K562 (cell line): ENCODE results near the gene CLCNKB. TPM values are rescaled to one million over a fixed set of nuclear protein-coding genes. Genes with fewer than 3 reads are reported as not detected.

Experiments
- BACH1 ChIP-seq: fragments of 200-800 bp; sonication (Bioruptor generic); IDR thresholded peaks from 2 replicates; pipeline ENCODE4 v1.6.1; 2016; ENCODE audit warnings: missing genetic modification characterization, missing compliant biosample characterization
- BCOR ChIP-seq: fragments of 450-650 bp; IDR thresholded peaks from 2 replicates; pipeline ENCODE4 v1.6.1; 2016
- CC2D1A ChIP-seq: fragments of 450-650 bp; IDR thresholded peaks from 2 replicates; pipeline ENCODE4 v1.6.1; 2017; ENCODE audit warnings: mild to moderate bottlenecking
- FOXA3 ChIP-seq, 2 experiments: fragments of 450-650 bp in 1 of 2; sonication (generic) in 1 of 2; formaldehyde crosslinking; IDR thresholded peaks in 1 of 2; conservative IDR thresholded peaks in 1 of 2; 2 replicates each; pipeline versions ENCODE4 v1.4.0 to v1.8.0; 2020 to 2022; ENCODE audit warnings: mild to moderate bottlenecking in 2 of 2, missing genetic modification reagents in 1 of 2
- KLF1 ChIP-seq: fragments of 450-650 bp; IDR thresholded peaks from 2 replicates; pipeline ENCODE4 v1.6.1; 2016; ENCODE audit warnings: missing genetic modification characterization, missing compliant biosample characterization
- LARP7 ChIP-seq: fragments of 450-650 bp; IDR thresholded peaks from 2 replicates; pipeline ENCODE4 v1.6.1; 2016
- PCBP1 ChIP-seq: fragments of 200-400 bp; formaldehyde crosslinking; IDR thresholded peaks from 2 replicates; pipeline ENCODE4 v1.6.1; 2018; ENCODE audit warnings: mild to moderate bottlenecking, low read depth, low read length; ENCODE audit not compliant: poor library complexity, severe bottlenecking
- PHF21A ChIP-seq: fragments of 450-650 bp; IDR thresholded peaks from 2 replicates; pipeline ENCODE4 v1.6.1; 2017; ENCODE audit warnings: low read depth, borderline replicate concordance
- PML ChIP-seq: IDR thresholded peaks from 2 replicates; pipeline ENCODE4 v1.6.1; 2012; ENCODE audit warnings: low read length, inconsistent platforms
- PRDM10 ChIP-seq: fragments of 450-650 bp; IDR thresholded peaks from 2 replicates; pipeline ENCODE4 v1.6.1; 2018; ENCODE audit not compliant: partially characterized antibody
- RBM22 ChIP-seq: fragments of 200-400 bp; formaldehyde crosslinking; IDR thresholded peaks from 2 replicates; pipeline ENCODE4 v1.6.1; 2018; ENCODE audit warnings: low read length, low read depth; ENCODE audit not compliant: poor library complexity, severe bottlenecking
- RBM34 ChIP-seq: fragments of 200-400 bp; formaldehyde crosslinking; IDR thresholded peaks from 2 replicates; pipeline ENCODE4 v1.6.1; 2018; ENCODE audit warnings: low read length, borderline replicate concordance; ENCODE audit not compliant: insufficient read depth
- SMARCA5 ChIP-seq: fragments of 450-650 bp; IDR thresholded peaks from 2 replicates; pipeline ENCODE4 v1.6.1; 2016
- SMARCE1 ChIP-seq: fragments of 450-650 bp; IDR thresholded peaks from 2 replicates; pipeline ENCODE4 v1.7.1; 2016; ENCODE audit warnings: mild to moderate bottlenecking
- SP1 ChIP-seq: sonication (generic); formaldehyde crosslinking; IDR thresholded peaks from 2 replicates; pipeline ENCODE4 v1.8.1; 2022; ENCODE audit warnings: mild to moderate bottlenecking, missing genetic modification reagents
- TAF1 ChIP-seq: IDR thresholded peaks from 2 replicates; pipeline ENCODE4 v1.6.1; 2011; ENCODE audit warnings: mild to moderate bottlenecking, low read length, moderate library complexity; ENCODE audit not compliant: insufficient read depth, control insufficient read depth, severe bottlenecking; ENCODE audit errors: extremely low read depth
- ZNF224 ChIP-seq: sonication (generic); formaldehyde crosslinking; IDR thresholded peaks from 2 replicates; pipeline ENCODE4 v1.8.0; 2022; ENCODE audit warnings: mild to moderate bottlenecking, missing genetic modification reagents
- ZNF232 ChIP-seq: sonication (generic); formaldehyde crosslinking; IDR thresholded peaks from 2 replicates; pipeline ENCODE4 v1.8.0; 2022; ENCODE audit warnings: mild to moderate bottlenecking, missing genetic modification reagents
- ZNF551 ChIP-seq: fragments of 250-450 bp; sonication (Bioruptor Pico); IDR thresholded peaks from 2 replicates; pipeline ENCODE4 v1.5.0; 2021; ENCODE audit warnings: mild to moderate bottlenecking, moderate library complexity
- ZNF584 ChIP-seq: fragments of 200-800 bp; sonication (Bioruptor generic); IDR thresholded peaks from 2 replicates; pipeline ENCODE4 v1.6.1; 2016; ENCODE audit warnings: low read depth, mild to moderate bottlenecking, missing genetic modification characterization, missing compliant biosample characterization
- ZNF644 ChIP-seq: fragments of 200-800 bp; sonication (Bioruptor generic); IDR thresholded peaks from 2 replicates; pipeline ENCODE4 v1.6.1; 2016; ENCODE audit warnings: low read depth, missing genetic modification characterization, missing compliant biosample characterization
- ZNF696 ChIP-seq: fragments of 250-450 bp; sonication (Bioruptor Pico); conservative IDR thresholded peaks from 2 replicates; pipeline ENCODE4 v1.4.0; 2020; ENCODE audit warnings: mild to moderate bottlenecking, moderate library complexity
- polyA plus RNA-seq, 8 experiments: library from polyadenylated mRNA; depleted of rRNA in 4 of 8; stranded (reverse) in 5 of 8; unstranded in 3 of 8; fragments of >200 nt; fragmentation: Nextera tagmentation in 2 of 8; fragmentation: Illumina TruSeq in 1 of 8; extraction: Ambion mirVana in 2 of 8; extraction: Trizol in 1 of 8; gene quantifications; 2 replicates each; pipeline versions ENCODE4 v1.2.1 to v1.2.3, GENCODE V29; 2011 to 2014; ENCODE audit warnings: inconsistent platforms in 1 of 8, missing spikeins in 1 of 8
- total RNA-seq, 7 experiments: library from RNA; depleted of rRNA in 6 of 7; stranded (reverse); fragments of >200 nt in 6 of 7; fragmentation: Illumina TruSeq in 2 of 7; extraction: Trizol in 2 of 7; gene quantifications; 2 replicates each; pipeline versions ENCODE4 v1.2.1 to v1.2.3, GENCODE V29; 2011 to 2021; ENCODE audit warnings: low replicate concordance in 1 of 7
- TF ChIP-seq, protein P1 (sequence below): sonication (generic); formaldehyde crosslinking; IDR thresholded peaks from 2 replicates; pipeline ENCODE4 v1.8.0; 2022; ENCODE audit warnings: mild to moderate bottlenecking, low read depth, missing genetic modification reagents
- TF ChIP-seq, protein P2 (sequence below): fragments of 450-650 bp; formaldehyde crosslinking; IDR thresholded peaks from 2 replicates; pipeline ENCODE4 v1.4.0; 2022; ENCODE audit warnings: missing genetic modification characterization

Gene CLCNKB
- total and polyA plus RNA-seq, 9 of the 15 experiments (the other 6 are each of a cell fraction or from before 2014, with no cell fraction given), result 0.08 to 1.7 (median 0.64) TPM

DNA sequence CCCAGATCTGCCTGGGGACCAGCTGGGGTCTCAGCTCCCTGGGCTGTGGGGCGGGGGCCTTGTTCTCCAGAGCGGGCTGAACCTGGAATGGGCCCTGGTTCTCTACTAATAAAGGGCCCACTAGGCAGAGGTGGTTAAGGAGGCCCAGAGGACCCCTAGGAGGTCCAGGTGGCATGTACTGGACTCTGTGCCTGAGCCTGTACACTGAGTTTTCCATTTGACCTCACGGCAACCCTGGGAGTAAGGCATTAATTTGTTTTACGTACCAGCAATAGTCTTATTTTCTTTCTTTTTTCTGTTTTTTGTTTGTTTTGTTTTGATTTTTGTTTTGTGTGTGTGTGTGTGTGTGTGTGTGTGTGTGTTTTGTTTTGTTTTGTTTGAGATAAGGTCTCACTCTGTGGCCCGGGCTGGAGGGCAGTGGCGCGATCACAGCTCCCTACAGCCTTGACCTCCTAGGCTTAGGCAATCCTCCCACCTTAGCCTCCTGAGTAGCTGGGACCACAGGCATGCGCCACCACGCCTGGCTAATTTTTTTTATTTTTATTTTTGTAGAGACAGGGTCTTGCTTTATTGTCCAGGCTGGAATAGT lies 49.4 kb downstream of the CLCNKB start (continued):
- TF ChIP-seq PRDM10 (peak; percentile 15), ZNF644 (tag) (no peak), RBM34 (no peak), PML (no peak), CC2D1A (no peak), PHF21A (no peak), RBM22 (no peak), KLF1 (tag) (no peak), PCBP1 (no peak), ZNF224 (CRISPR knock-in tag) (no peak), ZNF232 (CRISPR knock-in tag) (no peak), BACH1 (tag) (no peak), ZNF551 (CRISPR knock-in tag) (no peak), ZNF696 (no peak), SP1 (CRISPR knock-in tag) (no peak), ZNF584 (CRISPR knock-in tag) (no peak), SMARCA5 (0 out of 2 replicates have a peak, but pooled peaks have one; percentile 32), SMARCE1 (peak; percentile 28; the same call in 1 of the 2 replicates), TAF1 (no peak), FOXA3 (CRISPR knock-in tag; conservative IDR thresholded peaks at IDR 0.05 in 1 of 2, IDR thresholded peaks at IDR 0.05 in 1 of 2) (no peak), LARP7 (peak; percentile 80; the same call in 1 of the 2 replicates), BCOR (peak; percentile 57; the same call in 1 of the 2 replicates)
- TF ChIP-seq, protein P1, sequence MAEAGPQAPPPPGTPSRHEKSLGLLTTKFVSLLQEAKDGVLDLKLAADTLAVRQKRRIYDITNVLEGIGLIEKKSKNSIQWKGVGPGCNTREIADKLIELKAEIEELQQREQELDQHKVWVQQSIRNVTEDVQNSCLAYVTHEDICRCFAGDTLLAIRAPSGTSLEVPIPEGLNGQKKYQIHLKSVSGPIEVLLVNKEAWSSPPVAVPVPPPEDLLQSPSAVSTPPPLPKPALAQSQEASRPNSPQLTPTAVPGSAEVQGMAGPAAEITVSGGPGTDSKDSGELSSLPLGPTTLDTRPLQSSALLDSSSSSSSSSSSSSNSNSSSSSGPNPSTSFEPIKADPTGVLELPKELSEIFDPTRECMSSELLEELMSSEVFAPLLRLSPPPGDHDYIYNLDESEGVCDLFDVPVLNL (CRISPR knock-in tag), result no peak
- TF ChIP-seq, protein P2, sequence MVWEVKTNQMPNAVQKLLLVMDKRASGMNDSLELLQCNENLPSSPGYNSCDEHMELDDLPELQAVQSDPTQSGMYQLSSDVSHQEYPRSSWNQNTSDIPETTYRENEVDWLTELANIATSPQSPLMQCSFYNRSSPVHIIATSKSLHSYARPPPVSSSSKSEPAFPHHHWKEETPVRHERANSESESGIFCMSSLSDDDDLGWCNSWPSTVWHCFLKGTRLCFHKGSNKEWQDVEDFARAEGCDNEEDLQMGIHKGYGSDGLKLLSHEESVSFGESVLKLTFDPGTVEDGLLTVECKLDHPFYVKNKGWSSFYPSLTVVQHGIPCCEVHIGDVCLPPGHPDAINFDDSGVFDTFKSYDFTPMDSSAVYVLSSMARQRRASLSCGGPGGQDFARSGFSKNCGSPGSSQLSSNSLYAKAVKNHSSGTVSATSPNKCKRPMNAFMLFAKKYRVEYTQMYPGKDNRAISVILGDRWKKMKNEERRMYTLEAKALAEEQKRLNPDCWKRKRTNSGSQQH (CRISPR knock-in tag), result peak; percentile 72
